ENCODE results near the gene WNT2.

DNA sequence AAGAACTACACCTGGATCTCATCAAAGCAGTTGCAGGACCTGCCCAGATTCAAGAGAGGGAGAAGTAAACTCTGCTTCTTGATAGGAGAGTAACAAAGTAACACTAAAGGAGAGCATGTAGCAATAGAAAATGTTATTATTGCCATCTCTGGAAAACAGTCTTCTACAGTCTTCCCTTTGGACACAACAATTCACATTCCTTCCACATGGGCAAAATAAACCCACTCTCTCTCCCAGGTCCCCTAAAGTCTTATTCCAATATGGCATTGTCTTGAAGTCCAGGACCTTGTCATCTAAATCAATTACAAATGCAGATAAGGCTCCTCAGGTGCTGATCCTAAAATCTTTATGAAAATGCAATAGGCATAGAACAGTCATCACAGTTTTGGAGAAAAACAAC is 10.3 kb upstream of the WNT2 start:
- TF ChIP-seq, protein P1, sequence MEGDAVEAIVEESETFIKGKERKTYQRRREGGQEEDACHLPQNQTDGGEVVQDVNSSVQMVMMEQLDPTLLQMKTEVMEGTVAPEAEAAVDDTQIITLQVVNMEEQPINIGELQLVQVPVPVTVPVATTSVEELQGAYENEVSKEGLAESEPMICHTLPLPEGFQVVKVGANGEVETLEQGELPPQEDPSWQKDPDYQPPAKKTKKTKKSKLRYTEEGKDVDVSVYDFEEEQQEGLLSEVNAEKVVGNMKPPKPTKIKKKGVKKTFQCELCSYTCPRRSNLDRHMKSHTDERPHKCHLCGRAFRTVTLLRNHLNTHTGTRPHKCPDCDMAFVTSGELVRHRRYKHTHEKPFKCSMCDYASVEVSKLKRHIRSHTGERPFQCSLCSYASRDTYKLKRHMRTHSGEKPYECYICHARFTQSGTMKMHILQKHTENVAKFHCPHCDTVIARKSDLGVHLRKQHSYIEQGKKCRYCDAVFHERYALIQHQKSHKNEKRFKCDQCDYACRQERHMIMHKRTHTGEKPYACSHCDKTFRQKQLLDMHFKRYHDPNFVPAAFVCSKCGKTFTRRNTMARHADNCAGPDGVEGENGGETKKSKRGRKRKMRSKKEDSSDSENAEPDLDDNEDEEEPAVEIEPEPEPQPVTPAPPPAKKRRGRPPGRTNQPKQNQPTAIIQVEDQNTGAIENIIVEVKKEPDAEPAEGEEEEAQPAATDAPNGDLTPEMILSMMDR (IDR thresholded peaks at IDR 0.05; ENCODE audit: poor library complexity, severe bottlenecking): no peak
- no peak for TF ChIP-seq RAD21 (conservative IDR thresholded peaks at IDR 0.05)
- TF ChIP-seq POLR2AphosphoS5 (IDR thresholded peaks at IDR 0.05): no peak
